Ovary (tissue), 3 donors: ENCODE data around the gene PLEKHN1.

Experiments used
- POLR2A ChIP-seq: fragments of 450-650 bp; IDR thresholded peaks from one replicate; pipeline ENCODE4 v1.6.1; 2017; ENCODE audit warnings: antibody characterized with exemption, mild to moderate bottlenecking, moderate library complexity
- TF ChIP-seq, protein P1 (sequence below), 3 donors: fragments of 450-650 bp in 2 of 3; fragments of 200-600 bp in 1 of 3; IDR thresholded peaks; one replicate each; pipeline versions ENCODE4 v1.5.1 to v1.8.0; 2016 to 2022; ENCODE audit warnings: antibody characterized with exemption in 3 of 3, mild to moderate bottlenecking in 1 of 3
- donor health status: DM: no; HTN: no; CAD: no.

DNA sequence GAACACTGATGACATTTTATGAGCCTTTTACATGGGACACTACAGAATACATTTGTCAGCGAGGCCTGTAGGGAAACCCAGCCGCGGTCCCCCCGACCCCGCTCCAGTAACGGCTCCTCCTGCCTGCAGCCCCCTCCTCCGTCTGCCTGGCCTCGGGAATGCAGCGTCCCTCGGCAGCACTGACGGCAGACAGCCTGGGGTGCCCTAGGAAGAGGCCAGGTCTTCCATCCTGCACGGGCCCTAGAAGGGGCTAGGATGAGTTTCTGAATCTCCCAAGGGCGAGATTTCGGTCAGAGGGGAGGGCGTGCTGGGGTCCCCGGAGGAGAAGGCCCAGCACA, 34.1 kb upstream of the PLEKHN1 start:
- TF ChIP-seq, protein P1, sequence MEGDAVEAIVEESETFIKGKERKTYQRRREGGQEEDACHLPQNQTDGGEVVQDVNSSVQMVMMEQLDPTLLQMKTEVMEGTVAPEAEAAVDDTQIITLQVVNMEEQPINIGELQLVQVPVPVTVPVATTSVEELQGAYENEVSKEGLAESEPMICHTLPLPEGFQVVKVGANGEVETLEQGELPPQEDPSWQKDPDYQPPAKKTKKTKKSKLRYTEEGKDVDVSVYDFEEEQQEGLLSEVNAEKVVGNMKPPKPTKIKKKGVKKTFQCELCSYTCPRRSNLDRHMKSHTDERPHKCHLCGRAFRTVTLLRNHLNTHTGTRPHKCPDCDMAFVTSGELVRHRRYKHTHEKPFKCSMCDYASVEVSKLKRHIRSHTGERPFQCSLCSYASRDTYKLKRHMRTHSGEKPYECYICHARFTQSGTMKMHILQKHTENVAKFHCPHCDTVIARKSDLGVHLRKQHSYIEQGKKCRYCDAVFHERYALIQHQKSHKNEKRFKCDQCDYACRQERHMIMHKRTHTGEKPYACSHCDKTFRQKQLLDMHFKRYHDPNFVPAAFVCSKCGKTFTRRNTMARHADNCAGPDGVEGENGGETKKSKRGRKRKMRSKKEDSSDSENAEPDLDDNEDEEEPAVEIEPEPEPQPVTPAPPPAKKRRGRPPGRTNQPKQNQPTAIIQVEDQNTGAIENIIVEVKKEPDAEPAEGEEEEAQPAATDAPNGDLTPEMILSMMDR (IDR thresholded peaks at IDR 0.05), result no peak
- TF ChIP-seq POLR2A, result no peak
